Measurements from ENCODE around the gene WNT3A. TPM values are rescaled to one million over a fixed set of nuclear protein-coding genes. Genes with fewer than 3 reads are reported as not detected.

The WNT3A gene
- total RNA-seq, 4 donors from 2014 or later: 1.9 to 4.1 (median 3.5) TPM

- intact Hi-C loops (cut with DNase I; ENCODE audit: low total_unique reads): no loop called here
- no peak overlapping the region for H3K4me3 ChIP-seq (ENCODE audit: low read depth, poor library complexity, severe bottlenecking)
- no peak for TF ChIP-seq CTCF (IDR thresholded peaks at IDR 0.05)
- peak in 1 of 2 donors; percentile 76 for DNase-seq (ENCODE audit: low spot score in 2 of 2)
- 76 to 81% methylated on average over 11 of the region's 11 CpGs for WGBS, 2 donors
Observed at GRCh38 chr1:228108055-228108690, 101.4 kb downstream of the WNT3A start.

DNA sequence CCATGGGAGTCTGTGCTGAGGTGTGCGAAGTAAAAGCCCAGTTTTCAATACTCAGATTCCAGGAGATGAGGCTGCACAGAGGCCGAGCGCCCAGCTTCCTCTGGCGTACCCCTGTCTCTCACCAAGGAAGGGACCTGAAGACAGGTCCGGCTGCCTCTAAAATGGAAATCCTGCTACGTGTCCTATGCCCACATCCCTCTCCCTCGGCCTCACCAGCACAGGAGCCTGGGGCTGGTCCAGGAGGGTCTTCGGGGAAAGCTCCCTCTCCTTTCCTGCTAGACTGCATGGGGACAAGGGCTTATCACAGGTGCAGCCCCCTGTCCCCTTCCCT, 101.9 kb downstream of the WNT3A start:
- H3K4me3 ChIP-seq (ENCODE audit: low read depth, poor library complexity, severe bottlenecking): peak overlapping the region; percentile 98
- WGBS, 2 donors: 4 to 6% methylated on average over 8 of the region's 8 CpGs
- DNase-seq (ENCODE audit: low spot score in 2 of 2): no peak
- TF ChIP-seq POLR2A (IDR thresholded peaks at IDR 0.05) (no peak), CTCF (IDR thresholded peaks at IDR 0.05) (no peak)
- intact Hi-C loops (cut with DNase I; ENCODE audit: low total_unique reads): no loop called here

GRCh38 chr1:228109073-228109961, 102.5 kb downstream of the WNT3A start, which contains the start of gene MRPL55:
Gene MRPL55, minus strand, starts transcription at chr1:228109299. Its CDS starts 1,039 bp downstream, at chr1:228108260.
- WGBS, 2 donors: 1 to 2% methylated on average over 32 to 44 of the region's 66 CpGs
- H3K4me3 ChIP-seq (ENCODE audit: low read depth, poor library complexity, severe bottlenecking): peak within 1 kb of the TSS; percentile 98
- TF ChIP-seq CTCF (IDR thresholded peaks at IDR 0.05) (no peak), POLR2A (IDR thresholded peaks at IDR 0.05) (no peak)
- peak; percentile 98 to 100 for DNase-seq (ENCODE audit: low spot score in 2 of 2)
- intact Hi-C loops (cut with DNase I; ENCODE audit: low total_unique reads): no loop called here

DNA sequence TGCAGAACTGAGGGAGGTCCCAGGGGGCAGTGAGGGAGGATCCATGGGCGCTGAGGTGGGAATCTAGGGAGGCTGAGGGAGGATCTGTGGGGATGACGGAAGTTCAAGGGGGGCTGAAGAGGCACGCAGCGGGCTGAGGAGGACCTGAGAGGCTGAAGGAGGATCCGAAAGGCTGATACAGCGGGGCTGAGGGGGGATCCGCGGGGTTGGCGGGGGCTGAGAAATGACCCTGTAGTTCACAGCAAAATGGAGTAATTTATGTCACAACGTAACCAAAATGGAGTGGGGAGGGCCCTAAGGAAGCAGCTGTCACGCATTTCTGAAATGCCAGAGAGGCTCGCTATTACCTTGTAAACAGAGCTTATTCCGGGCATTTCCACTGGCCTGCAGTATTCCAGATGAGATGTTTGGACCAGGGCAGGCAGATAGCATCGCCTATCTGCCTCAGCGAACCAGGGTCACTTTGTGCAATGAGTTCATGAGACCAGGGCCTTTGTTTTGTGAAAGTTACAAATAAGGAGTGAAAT, 103.2 kb downstream of the WNT3A start:
- WGBS, 2 donors: 23 to 28% methylated on average over 15 of the region's 15 CpGs
- peak in 1 of 2 donors; percentile 90 for DNase-seq (ENCODE audit: low spot score in 2 of 2)
- TF ChIP-seq POLR2A (IDR thresholded peaks at IDR 0.05): no peak
- no peak for TF ChIP-seq CTCF (IDR thresholded peaks at IDR 0.05)
- peak overlapping the region; percentile 98 for H3K4me3 ChIP-seq (ENCODE audit: low read depth, poor library complexity, severe bottlenecking)
- intact Hi-C loops (cut with DNase I; ENCODE audit: low total_unique reads): no loop called here

- WGBS, 2 donors: 89 to 91% methylated on average over 7 of the region's 7 CpGs
- intact Hi-C loops (cut with DNase I; ENCODE audit: low total_unique reads): no loop called here
- peak in 1 of 2 donors; percentile 67 for DNase-seq (ENCODE audit: low spot score in 2 of 2)
- TF ChIP-seq CTCF (IDR thresholded peaks at IDR 0.05): no peak
- no peak for TF ChIP-seq POLR2A (IDR thresholded peaks at IDR 0.05)
- H3K4me3 ChIP-seq (ENCODE audit: low read depth, poor library complexity, severe bottlenecking): no peak overlapping the region
Observed at GRCh38 chr1:228110556-228110955, 103.8 kb downstream of the WNT3A start.

Small RNA genes lying within 50 kb of the gene (microRNA-seq; reads per million reads assigned to microRNA genes)
- gene MIR3620 (ENCODE audit: borderline number of aligned reads in 1 of 2, borderline replicate concordance in 2 of 2): 0 to 1.4 reads per million in 2 donors

Other genes with a start within 250 kb of the WNT3A start
- gene PRSS38, start 191.3 kb upstream of the WNT3A start, total RNA-seq: not detected
- gene WNT9A, start 59.1 kb upstream of the WNT3A start, total RNA-seq: 1 to 10 TPM in 2 of 4 donors, under 1 TPM in 2; 0.72 to 2.5 (median 1.2) TPM
- 100 to 1,000 TPM; 242 to 326 (median 317) TPM for gene ARF1, start 75.7 kb downstream of the WNT3A start, total RNA-seq
- gene C1orf35, start 96.3 kb downstream of the WNT3A start, total RNA-seq: 10 to 100 TPM; 16.9 to 37.0 (median 31.3) TPM
- 100 to 1,000 TPM in 1 of 4 donors, 10 to 100 TPM in 3; 59.1 to 100 (median 82.2) TPM for gene MRPL55, start 102.3 kb downstream of the WNT3A start, total RNA-seq
- gene GUK1, start 133.3 kb downstream of the WNT3A start, total RNA-seq: 100 to 1,000 TPM; 359 to 470 (median 422) TPM
- 1 to 10 TPM; 1.3 to 3.3 (median 2.6) TPM for gene GJC2, start 142.9 kb downstream of the WNT3A start, total RNA-seq
- 10 to 100 TPM in 3 of 4 donors, 1 to 10 TPM in 1; 9.4 to 16.0 (median 12.6) TPM for gene IBA57, start 158.8 kb downstream of the WNT3A start, total RNA-seq
- 10 to 100 TPM in 3 of 4 donors, 1 to 10 TPM in 1; 7.4 to 39.2 (median 18.5) TPM for gene OBSCN, start 201.0 kb downstream of the WNT3A start, total RNA-seq